AG10803 (cell line): ENCODE data around the gene MDFIC2.

ENCODE experiments used
- DNase-seq: peaks from one replicate; pipeline ENCODE4 v3.0.0; 2010; ENCODE audit warnings: low read depth
- H3K4me3 ChIP-seq: 2 replicates; pipeline ENCODE4 v1.5.1; 2011; ENCODE audit warnings: mild to moderate bottlenecking, low read length, control low read depth
- CTCF ChIP-seq: conservative IDR thresholded peaks from 2 replicates; pipeline ENCODE4 v1.5.1; 2011; ENCODE audit warnings: mild to moderate bottlenecking, low read length, control low read depth, inconsistent platforms

The MDFIC2 gene

GRCh38 chr3:70245746-70246525 is 66.5 kb downstream of the MDFIC2 start:
- H3K4me3 ChIP-seq, result no peak overlapping the region
- TF ChIP-seq CTCF, result no peak

GRCh38 chr3:70244422-70244821 is 68.0 kb downstream of the MDFIC2 start:
- DNase-seq, result no peak
- H3K4me3 ChIP-seq, result no peak overlapping the region
- no peak for TF ChIP-seq CTCF

More at GRCh38 chr3:70245746-70246525, 66.5 kb downstream of the MDFIC2 start:
- no peak for DNase-seq

GRCh38 chr3:70242297-70242882 is 70.0 kb downstream of the MDFIC2 start:
- no peak for DNase-seq
- TF ChIP-seq CTCF, result no peak
- H3K4me3 ChIP-seq, result no peak overlapping the region

GRCh38 chr3:70233812-70234211 is 78.6 kb downstream of the MDFIC2 start:
- H3K4me3 ChIP-seq, result no peak overlapping the region
- DNase-seq, result no peak
- TF ChIP-seq CTCF, result no peak

GRCh38 chr3:70233112-70233511 is 79.3 kb downstream of the MDFIC2 start:
- DNase-seq, result no peak
- no peak for TF ChIP-seq CTCF
- H3K4me3 ChIP-seq, result no peak overlapping the region

GRCh38 chr3:70231266-70231701 is 81.2 kb downstream of the MDFIC2 start:
- no peak for TF ChIP-seq CTCF
- DNase-seq, result no peak
- no peak overlapping the region for H3K4me3 ChIP-seq

GRCh38 chr3:70227437-70227836 is 85.0 kb downstream of the MDFIC2 start:
- no peak for TF ChIP-seq CTCF
- H3K4me3 ChIP-seq, result no peak overlapping the region
- DNase-seq, result no peak
